ENCODE measurements around the gene AFMID.
"Not testable (repeated sequence)": the region's sequence is repeated elsewhere in the genome, so short reads cannot be mapped to it uniquely, and the experiment has no call there.

AFMID gene

GRCh38 chr17:78238823-78239488 is 51.8 kb downstream of the AFMID start:
- no peak for DNase-seq (ENCODE audit: low read depth)

GRCh38 chr17:78239489-78239931 is 52.3 kb downstream of the AFMID start:
- DNase-seq (ENCODE audit: low read depth), result no peak

GRCh38 chr17:78240012-78240655 is 53.0 kb downstream of the AFMID start:
- no peak for DNase-seq (ENCODE audit: low read depth)

GRCh38 chr17:78240839-78241238 is 53.7 kb downstream of the AFMID start:
- no peak for DNase-seq (ENCODE audit: low read depth)

- no peak for DNase-seq (ENCODE audit: low read depth)
Observed at GRCh38 chr17:78241277-78242023, 54.3 kb downstream of the AFMID start.

- DNase-seq (ENCODE audit: low read depth), result no peak
Observed at GRCh38 chr17:78242024-78242742, 55.0 kb downstream of the AFMID start.

GRCh38 chr17:78247304-78247703 is 60.1 kb downstream of the AFMID start:
- no peak for DNase-seq (ENCODE audit: low read depth)

GRCh38 chr17:78248051-78248914 is 61.1 kb downstream of the AFMID start:
- DNase-seq (ENCODE audit: low read depth), result no peak

GRCh38 chr17:78249074-78249817 is 62.1 kb downstream of the AFMID start:
- DNase-seq (ENCODE audit: low read depth), result no peak

- DNase-seq (ENCODE audit: low read depth), result no peak
Observed at GRCh38 chr17:78249818-78250806, 63.0 kb downstream of the AFMID start.

- DNase-seq (ENCODE audit: low read depth), result peak; percentile 76
Observed at GRCh38 chr17:78250891-78251772, 64.0 kb downstream of the AFMID start.

- DNase-seq (ENCODE audit: low read depth), result no peak
Observed at GRCh38 chr17:78251773-78252103, 64.6 kb downstream of the AFMID start.

- DNase-seq (ENCODE audit: low read depth), result peak; percentile 74
Observed at GRCh38 chr17:78252111-78252634, 65.0 kb downstream of the AFMID start.

- no peak for DNase-seq (ENCODE audit: low read depth)
Observed at GRCh38 chr17:78252701-78253635, 65.8 kb downstream of the AFMID start.

- DNase-seq (ENCODE audit: low read depth), result not testable (repeated sequence)
Observed at GRCh38 chr17:78253636-78253945, 66.4 kb downstream of the AFMID start.

GRCh38 chr17:78253946-78254672 is 66.9 kb downstream of the AFMID start:
- DNase-seq (ENCODE audit: low read depth), result peak; percentile 68
